ENCODE measurements around the gene COL6A3.
"Not testable (repeated sequence)": the region's sequence is repeated elsewhere in the genome, so short reads cannot be mapped to it uniquely, and the experiment has no call there.

COL6A3 gene

GRCh38 chr2:237316339-237316738 lies 97.6 kb downstream of the COL6A3 start:
- no peaks in the 10 kb centered on the region for H3K36me3 Mint-ChIP-seq
- ATAC-seq (no peak), DNase-seq (ENCODE audit: low spot score in 2 of 2) (no peak)
- no peaks in the 10 kb centered on the region for H3K9me3 Mint-ChIP-seq
- no peak overlapping the region for H3K4me3 Mint-ChIP-seq
- no peaks in the 10 kb centered on the region for H3K4me1 Mint-ChIP-seq
- no peak overlapping the region for H3K27ac Mint-ChIP-seq

- H3K4me3 Mint-ChIP-seq, result no peak overlapping the region
- H3K36me3 Mint-ChIP-seq, result no peaks in the 10 kb centered on the region
- DNase-seq (ENCODE audit: low spot score in 2 of 2) (no peak), ATAC-seq (no peak)
- no peak overlapping the region for H3K27ac Mint-ChIP-seq
- H3K9me3 Mint-ChIP-seq, result no peaks in the 10 kb centered on the region
- no peaks in the 10 kb centered on the region for H3K4me1 Mint-ChIP-seq
These were observed 98.1 kb downstream of the COL6A3 start for GRCh38 chr2:237315829-237316225.

GRCh38 chr2:237315170-237315828 lies 98.7 kb downstream of the COL6A3 start:
- DNase-seq (ENCODE audit: low spot score in 2 of 2) (no peak), ATAC-seq (no peak)

GRCh38 chr2:237314681-237315080 lies 99.3 kb downstream of the COL6A3 start:
- Mint-ChIP-seq H3K27ac (no peak overlapping the region), H3K36me3 (no peaks in the 10 kb centered on the region), H3K4me3 (no peak overlapping the region), H3K9me3 (no peaks in the 10 kb centered on the region), H3K4me1 (no peaks in the 10 kb centered on the region)
- DNase-seq (ENCODE audit: low spot score in 2 of 2), result no peak
- ATAC-seq, result no peak

More at GRCh38 chr2:237315170-237315828, 98.7 kb downstream of the COL6A3 start:
- Mint-ChIP-seq H3K36me3 (no peaks in the 10 kb centered on the region), H3K4me1 (no peaks in the 10 kb centered on the region), H3K9me3 (no peaks in the 10 kb centered on the region), H3K4me3 (no peak overlapping the region), H3K27ac (no peak overlapping the region)

GRCh38 chr2:237314198-237314597 lies 99.8 kb downstream of the COL6A3 start:
- no peak overlapping the region for H3K4me3 Mint-ChIP-seq

GRCh38 chr2:237312021-237312755 lies 101.8 kb downstream of the COL6A3 start:
- no peak for ATAC-seq

More at GRCh38 chr2:237314198-237314597, 99.8 kb downstream of the COL6A3 start:
- Mint-ChIP-seq H3K27ac (no peak overlapping the region), H3K4me1 (no peaks in the 10 kb centered on the region), H3K9me3 (no peaks in the 10 kb centered on the region), H3K36me3 (no peaks in the 10 kb centered on the region)
- ATAC-seq (no peak), DNase-seq (ENCODE audit: low spot score in 2 of 2) (no peak)

GRCh38 chr2:237310515-237311114 lies 103.3 kb downstream of the COL6A3 start:
- Mint-ChIP-seq H3K36me3 (no peaks in the 10 kb centered on the region), H3K9me3 (no peaks in the 10 kb centered on the region), H3K4me1 (no peaks in the 10 kb centered on the region), H3K27ac (no peak overlapping the region), H3K4me3 (no peak overlapping the region)
- ATAC-seq (no peak), DNase-seq (ENCODE audit: low spot score in 2 of 2) (no peak)

More at GRCh38 chr2:237312021-237312755, 101.8 kb downstream of the COL6A3 start:
- Mint-ChIP-seq H3K4me3 (no peak overlapping the region), H3K4me1 (no peaks in the 10 kb centered on the region), H3K9me3 (no peaks in the 10 kb centered on the region), H3K36me3 (no peaks in the 10 kb centered on the region), H3K27ac (no peak overlapping the region)
- no peak for DNase-seq (ENCODE audit: low spot score in 2 of 2)

- DNase-seq (ENCODE audit: low spot score in 2 of 2), result no peak
- no peaks in the 10 kb centered on the region for H3K36me3 Mint-ChIP-seq
- no peaks in the 10 kb centered on the region for H3K9me3 Mint-ChIP-seq
- no peak overlapping the region for H3K4me3 Mint-ChIP-seq
- no peaks in the 10 kb centered on the region for H3K4me1 Mint-ChIP-seq
- ATAC-seq, result no peak
- no peak overlapping the region for H3K27ac Mint-ChIP-seq
These were observed 104.5 kb downstream of the COL6A3 start for GRCh38 chr2:237309416-237309815.

- DNase-seq (ENCODE audit: low spot score in 2 of 2) (no peak), ATAC-seq (no peak)
- H3K27ac Mint-ChIP-seq, result no peak overlapping the region
- no peaks in the 10 kb centered on the region for H3K4me1 Mint-ChIP-seq
- H3K9me3 Mint-ChIP-seq, result no peaks in the 10 kb centered on the region
- no peaks in the 10 kb centered on the region for H3K36me3 Mint-ChIP-seq
- H3K4me3 Mint-ChIP-seq, result no peak overlapping the region
These were observed 105.0 kb downstream of the COL6A3 start for GRCh38 chr2:237309011-237309410.

GRCh38 chr2:237307474-237307873 lies 106.5 kb downstream of the COL6A3 start:
- no peak for ATAC-seq
- Mint-ChIP-seq H3K27ac (no peak overlapping the region), H3K36me3 (no peaks in the 10 kb centered on the region), H3K9me3 (no peaks in the 10 kb centered on the region), H3K4me1 (no peaks in the 10 kb centered on the region), H3K4me3 (no peak overlapping the region)
- no peak for DNase-seq (ENCODE audit: low spot score in 2 of 2)

- DNase-seq (ENCODE audit: low spot score in 2 of 2) (no peak), ATAC-seq (no peak)
- Mint-ChIP-seq H3K27ac (no peak overlapping the region), H3K9me3 (no peaks in the 10 kb centered on the region), H3K36me3 (no peaks in the 10 kb centered on the region), H3K4me1 (no peaks in the 10 kb centered on the region), H3K4me3 (no peak overlapping the region)
These were observed 107.2 kb downstream of the COL6A3 start for GRCh38 chr2:237306787-237307170.

GRCh38 chr2:237306083-237306786 lies 107.7 kb downstream of the COL6A3 start:
- Mint-ChIP-seq H3K9me3 (no peaks in the 10 kb centered on the region), H3K36me3 (no peaks in the 10 kb centered on the region), H3K4me1 (no peaks in the 10 kb centered on the region), H3K27ac (no peak overlapping the region), H3K4me3 (no peak overlapping the region)
- ATAC-seq (no peak), DNase-seq (ENCODE audit: low spot score in 2 of 2) (no peak)

- H3K36me3 Mint-ChIP-seq, result no peaks in the 10 kb centered on the region
- DNase-seq (ENCODE audit: low spot score in 2 of 2), result no peak
- H3K4me3 Mint-ChIP-seq, result no peak overlapping the region
- H3K27ac Mint-ChIP-seq, result no peak overlapping the region
- H3K9me3 Mint-ChIP-seq, result no peaks in the 10 kb centered on the region
- no peak for ATAC-seq
- H3K4me1 Mint-ChIP-seq, result no peaks in the 10 kb centered on the region
These were observed 108.4 kb downstream of the COL6A3 start for GRCh38 chr2:237305579-237305978.

- Mint-ChIP-seq H3K9me3 (no peaks in the 10 kb centered on the region), H3K27ac (no peak overlapping the region), H3K4me1 (no peaks in the 10 kb centered on the region), H3K4me3 (no peak overlapping the region), H3K36me3 (no peaks in the 10 kb centered on the region)
- DNase-seq (ENCODE audit: low spot score in 2 of 2) (no peak), ATAC-seq (no peak)
These were observed 109.0 kb downstream of the COL6A3 start for GRCh38 chr2:237304763-237305514.

- H3K9me3 Mint-ChIP-seq; DNase-seq (ENCODE audit: low spot score in 2 of 2); H3K4me1 Mint-ChIP-seq; H3K4me3 Mint-ChIP-seq; H3K36me3 Mint-ChIP-seq; H3K27ac Mint-ChIP-seq; ATAC-seq: not testable (repeated sequence)
These were observed 110.7 kb downstream of the COL6A3 start for GRCh38 chr2:237303244-237303643.

All from stimulated activated effector memory CD8-positive, alpha-beta T cell treated with anti-CD3 and anti-CD28 coated beads, Interleukin-12 subunit alpha, Interleukin-12 subunit beta, amount 100 ng/mL, for 72 hours (primary cell).